B cell (primary cell): ENCODE results near the gene TBCB.

Experiments
- CTCF ChIP-seq: fragments of 200-600 bp; IDR thresholded peaks from one replicate; pipeline ENCODE4 v1.8.0; 2022; ENCODE audit warnings: antibody characterized with exemption, mild to moderate bottlenecking
- EZH2 ChIP-seq: IDR thresholded peaks from 2 replicates; pipeline ENCODE4 v1.6.1; 2012; ENCODE audit warnings: borderline replicate concordance, low read depth, mild to moderate bottlenecking, moderate library complexity, low read length; ENCODE audit not compliant: insufficient read depth, poor library complexity, severe bottlenecking

- TF ChIP-seq EZH2 (no peak), CTCF (no peak)
Measured at GRCh38 chr19:36089847-36090246, 25.4 kb upstream of the TBCB start.
